CD4-positive, alpha-beta T cell treated with Interleukin-17A for 4 hours (primary cell): ENCODE measurements around the gene NAPG.
"Not testable (repeated sequence)": the region's sequence is repeated elsewhere in the genome, so short reads cannot be mapped to it uniquely, and the experiment has no call there.

Experiments used
- DNase-seq: peaks from one replicate; pipeline ENCODE4 v3.0.0-alpha.2; 2020; ENCODE audit warnings: mixed read lengths

NAPG gene

DNA sequence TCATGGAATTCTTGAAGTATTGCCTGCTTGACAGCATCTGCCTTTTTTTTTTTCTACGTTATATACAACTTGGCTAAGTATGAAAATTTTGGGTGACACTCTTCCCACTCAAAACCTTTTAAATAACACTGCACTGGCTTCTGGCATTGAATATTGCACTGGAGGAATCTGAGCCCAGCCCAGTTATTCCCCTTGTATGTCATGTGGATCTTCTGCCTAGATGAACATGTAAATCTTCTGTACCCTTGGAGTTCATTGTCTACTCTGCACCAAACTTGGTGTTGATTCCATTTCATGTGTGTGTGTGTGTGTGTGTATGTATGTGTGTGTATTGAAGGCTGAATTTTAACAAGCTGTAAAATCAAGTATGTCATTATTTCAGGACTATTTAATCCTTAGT is 59.4 kb downstream of the NAPG start:
- no peak for DNase-seq

GRCh38 chr18:10588975-10589374 is 63.1 kb downstream of the NAPG start:
- DNase-seq: no peak

DNA sequence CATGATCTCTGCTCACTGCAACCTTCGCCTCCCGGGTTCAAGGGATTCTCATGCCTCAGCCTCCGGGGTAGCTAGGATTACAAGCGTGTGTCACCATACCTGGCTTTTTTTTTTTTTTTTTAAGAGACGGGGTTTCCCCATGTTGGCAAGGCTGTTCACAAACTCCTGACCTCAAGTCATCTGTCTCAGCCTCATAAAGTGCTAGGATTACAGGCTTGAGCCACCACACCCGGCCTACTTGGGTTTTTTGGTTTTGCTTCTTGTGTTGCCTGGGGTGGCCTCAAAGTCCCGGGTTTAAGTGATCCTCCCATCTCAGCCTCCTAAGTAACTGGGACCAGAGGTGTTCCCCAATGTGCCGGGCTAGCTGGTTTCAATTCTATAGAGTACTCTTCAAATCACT is 64.6 kb downstream of the NAPG start:
- DNase-seq: no peak

DNA sequence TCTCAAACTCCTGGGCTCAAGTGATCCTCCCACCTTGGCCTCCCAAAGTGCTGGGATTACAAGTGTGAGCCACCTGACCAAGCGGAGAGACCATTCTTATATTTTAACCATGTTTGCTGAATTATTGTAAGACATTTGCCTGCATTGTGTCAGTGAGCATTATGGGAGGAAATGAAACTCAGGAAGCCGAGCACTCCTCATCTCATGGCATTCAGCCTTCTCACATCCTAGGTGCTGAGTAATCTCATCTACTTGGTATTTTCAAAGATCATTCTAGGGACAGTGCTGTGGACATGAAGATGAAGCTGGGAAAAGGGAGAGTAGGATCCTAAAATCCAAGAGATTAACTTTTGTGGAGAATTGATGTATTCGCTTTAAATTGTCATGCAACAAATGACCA is 66.1 kb downstream of the NAPG start:
- DNase-seq: no peak

DNA sequence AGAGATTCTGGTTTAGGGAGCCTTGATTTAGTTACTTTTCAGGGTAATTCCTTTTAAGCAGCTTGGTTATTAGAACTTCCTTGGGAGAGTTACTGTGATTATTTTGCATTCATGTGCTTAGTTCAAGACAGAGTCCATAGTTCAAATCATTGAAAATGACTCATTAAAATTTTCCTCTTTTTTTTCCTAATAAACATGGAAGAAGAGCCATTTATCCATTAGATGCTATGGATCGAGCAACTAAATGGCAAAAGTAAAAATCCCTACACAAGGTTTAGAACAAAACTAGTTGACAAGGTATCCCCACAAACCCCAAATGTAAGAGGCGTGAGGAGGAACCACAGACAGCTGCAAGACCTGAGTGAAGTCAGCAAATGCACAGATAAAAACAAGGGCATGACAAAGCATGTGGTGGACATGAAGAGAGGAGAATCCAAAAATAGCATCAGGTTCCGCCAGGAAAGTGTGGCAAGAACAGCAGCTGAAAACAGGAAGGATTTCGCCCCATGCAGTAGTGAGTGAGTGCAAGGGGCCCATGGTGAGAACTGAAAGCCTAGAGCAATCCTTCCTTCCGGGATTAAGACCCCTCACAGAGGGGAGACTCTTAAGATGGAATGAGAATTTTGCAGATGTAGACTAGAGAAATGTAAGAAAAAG is 67.7 kb downstream of the NAPG start:
- not testable (repeated sequence) for DNase-seq

DNA sequence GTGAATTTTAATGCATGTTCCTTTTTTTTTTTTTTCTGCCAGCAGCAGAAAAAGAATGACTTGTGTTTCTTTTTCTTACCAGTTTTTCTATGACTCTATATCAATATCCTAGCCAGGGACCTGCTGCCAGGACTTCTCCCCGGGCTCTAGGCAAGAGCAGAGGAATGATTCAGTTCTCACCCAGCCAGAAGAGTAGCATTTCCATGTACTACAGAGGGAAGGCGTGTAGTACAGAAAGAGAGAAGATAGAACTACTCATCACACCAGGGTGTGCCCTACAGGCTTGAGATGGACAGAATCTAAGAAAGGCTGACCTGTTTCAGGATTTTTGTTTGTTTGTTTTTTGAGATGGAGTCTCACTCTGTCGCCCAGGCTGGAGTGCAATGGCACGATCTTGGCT is 70.1 kb downstream of the NAPG start:
- not testable (repeated sequence) for DNase-seq

DNA sequence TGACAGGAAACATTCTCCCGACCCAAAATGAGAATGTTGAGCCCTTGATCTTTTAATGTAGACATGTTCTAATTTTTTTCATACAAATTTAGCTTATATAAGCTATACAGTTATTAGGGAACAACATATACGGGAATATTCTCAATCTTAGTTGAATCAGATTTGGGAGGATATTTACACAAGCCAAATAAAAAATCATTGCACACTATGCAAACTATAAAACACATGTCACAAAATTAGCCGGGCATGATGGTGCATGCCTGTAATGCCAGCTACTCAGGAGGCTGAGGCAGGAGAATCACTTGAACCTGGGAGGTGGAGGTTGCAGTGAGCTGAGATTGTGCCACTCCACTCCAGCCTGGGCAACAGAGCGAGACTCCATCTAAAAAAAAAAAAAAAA is 71.9 kb downstream of the NAPG start:
- not testable (repeated sequence) for DNase-seq

GRCh38 chr18:10600701-10601100 is 74.9 kb downstream of the NAPG start:
- DNase-seq: not testable (repeated sequence)
